HUES6 (cell line): Measurements from ENCODE around the gene SEZ6L.
A peak's percentile ranks its signal among the peaks of the same experiment; 100 is the strongest.

Experiments
- H3K27ac ChIP-seq: 2 replicates; pipeline ENCODE4 v1.7.0; 2013; ENCODE audit warnings: low read depth, mild to moderate bottlenecking, low read length, inconsistent platforms
- H3K27me3 ChIP-seq: 2 replicates; pipeline ENCODE4 v1.6.1; 2013; ENCODE audit warnings: low read length; ENCODE audit not compliant: control insufficient read depth, insufficient read depth
- H3K36me3 ChIP-seq: 2 replicates; pipeline ENCODE4 v1.6.1; 2013; ENCODE audit warnings: low read length; ENCODE audit not compliant: control insufficient read depth, insufficient read depth
- H3K4me1 ChIP-seq: 2 replicates; pipeline ENCODE4 v1.6.1; 2013; ENCODE audit warnings: low read length; ENCODE audit not compliant: control insufficient read depth, insufficient read depth
- H3K4me3 ChIP-seq: 2 replicates; pipeline ENCODE4 v1.5.1; 2013; ENCODE audit warnings: low read depth, low read length
- H3K9ac ChIP-seq: one replicate; pipeline ENCODE4 v1.6.1; 2013; ENCODE audit warnings: mild to moderate bottlenecking, low read length
- H3K9me3 ChIP-seq: 2 replicates; pipeline ENCODE4 v1.6.1; 2013; ENCODE audit warnings: low read depth, low read length; ENCODE audit not compliant: control insufficient read depth, insufficient read depth

SEZ6L gene

GRCh38 chr22:26318975-26319374 lies 149.7 kb downstream of the SEZ6L start:
- Histone ChIP-seq H3K36me3 (no peaks in the 10 kb centered on the region), H3K9ac (no peak overlapping the region), H3K27me3 (no peaks in the 10 kb centered on the region), H3K27ac (no peak overlapping the region), H3K4me1 (peaks cover 12% of the 10 kb centered on the region; the same call in 1 of the 2 replicates), H3K9me3 (no peaks in the 10 kb centered on the region), H3K4me3 (no peak overlapping the region)

GRCh38 chr22:26320447-26320846 lies 151.2 kb downstream of the SEZ6L start:
- peaks cover 12% of the 10 kb centered on the region; the same call in 1 of the 2 replicates for H3K4me1 ChIP-seq
- no peaks in the 10 kb centered on the region for H3K36me3 ChIP-seq
- H3K4me3 ChIP-seq = no peak overlapping the region
- H3K27ac ChIP-seq = no peak overlapping the region
- no peak overlapping the region for H3K9ac ChIP-seq
- no peaks in the 10 kb centered on the region for H3K9me3 ChIP-seq
- no peaks in the 10 kb centered on the region for H3K27me3 ChIP-seq

GRCh38 chr22:26321469-26321913 lies 152.2 kb downstream of the SEZ6L start:
- Histone ChIP-seq H3K27ac (no peak overlapping the region), H3K9me3 (no peaks in the 10 kb centered on the region), H3K9ac (no peak overlapping the region), H3K36me3 (no peaks in the 10 kb centered on the region), H3K4me1 (peaks cover 12% of the 10 kb centered on the region; the same call in 1 of the 2 replicates), H3K27me3 (no peaks in the 10 kb centered on the region), H3K4me3 (no peak overlapping the region)

- no peak overlapping the region for H3K4me3 ChIP-seq
- no peak overlapping the region for H3K27ac ChIP-seq
- peaks cover 12% of the 10 kb centered on the region; the same call in 1 of the 2 replicates for H3K4me1 ChIP-seq
- H3K9me3 ChIP-seq = no peaks in the 10 kb centered on the region
- H3K9ac ChIP-seq = peak overlapping the region; percentile 39
- H3K36me3 ChIP-seq = no peaks in the 10 kb centered on the region
- no peaks in the 10 kb centered on the region for H3K27me3 ChIP-seq
Measured at GRCh38 chr22:26322179-26322905, 153.1 kb downstream of the SEZ6L start.

- Histone ChIP-seq H3K4me3 (no peak overlapping the region), H3K4me1 (peaks cover 12% of the 10 kb centered on the region; the same call in 1 of the 2 replicates), H3K27ac (no peak overlapping the region), H3K9ac (no peak overlapping the region), H3K27me3 (no peaks in the 10 kb centered on the region), H3K9me3 (no peaks in the 10 kb centered on the region), H3K36me3 (no peaks in the 10 kb centered on the region)
Measured at GRCh38 chr22:26323013-26323412, 153.8 kb downstream of the SEZ6L start.

- Histone ChIP-seq H3K27me3 (no peaks in the 10 kb centered on the region), H3K9ac (no peak overlapping the region), H3K4me3 (no peak overlapping the region), H3K36me3 (no peaks in the 10 kb centered on the region), H3K9me3 (no peaks in the 10 kb centered on the region), H3K27ac (no peak overlapping the region), H3K4me1 (peaks cover 12% of the 10 kb centered on the region; the same call in 1 of the 2 replicates)
Measured at GRCh38 chr22:26324150-26324549, 154.9 kb downstream of the SEZ6L start.

GRCh38 chr22:26325641-26326040 lies 156.4 kb downstream of the SEZ6L start:
- Histone ChIP-seq H3K36me3 (no peaks in the 10 kb centered on the region), H3K27me3 (no peaks in the 10 kb centered on the region), H3K4me1 (peaks cover 12% of the 10 kb centered on the region; the same call in 1 of the 2 replicates), H3K27ac (no peak overlapping the region), H3K4me3 (no peak overlapping the region), H3K9ac (no peak overlapping the region), H3K9me3 (no peaks in the 10 kb centered on the region)

- H3K27ac ChIP-seq = no peak overlapping the region
- no peak overlapping the region for H3K9ac ChIP-seq
- no peaks in the 10 kb centered on the region for H3K27me3 ChIP-seq
- no peaks in the 10 kb centered on the region for H3K36me3 ChIP-seq
- H3K4me3 ChIP-seq = no peak overlapping the region
- H3K9me3 ChIP-seq = no peaks in the 10 kb centered on the region
- peaks cover 7% of the 10 kb centered on the region; the same call in 1 of the 2 replicates for H3K4me1 ChIP-seq
Measured at GRCh38 chr22:26326803-26327202, 157.5 kb downstream of the SEZ6L start.

GRCh38 chr22:26327306-26327705 lies 158.0 kb downstream of the SEZ6L start:
- no peaks in the 10 kb centered on the region for H3K9me3 ChIP-seq
- no peak overlapping the region for H3K9ac ChIP-seq
- H3K27me3 ChIP-seq = no peaks in the 10 kb centered on the region
- H3K4me1 ChIP-seq = peaks cover 2% of the 10 kb centered on the region; the same call in 1 of the 2 replicates
- no peaks in the 10 kb centered on the region for H3K36me3 ChIP-seq
- H3K4me3 ChIP-seq = no peak overlapping the region
- H3K27ac ChIP-seq = no peak overlapping the region

- Histone ChIP-seq H3K27me3 (peaks cover 4% of the 10 kb centered on the region; the same call in 1 of the 2 replicates), H3K9me3 (no peaks in the 10 kb centered on the region), H3K9ac (no peak overlapping the region), H3K27ac (no peak overlapping the region), H3K4me3 (no peak overlapping the region), H3K36me3 (no peaks in the 10 kb centered on the region), H3K4me1 (no peaks in the 10 kb centered on the region)
Measured at GRCh38 chr22:26328221-26328620, 159.0 kb downstream of the SEZ6L start.

- Histone ChIP-seq H3K9me3 (no peaks in the 10 kb centered on the region), H3K9ac (no peak overlapping the region), H3K36me3 (no peaks in the 10 kb centered on the region), H3K4me3 (no peak overlapping the region), H3K27me3 (peaks cover 33% of the 10 kb centered on the region), H3K27ac (no peak overlapping the region), H3K4me1 (no peaks in the 10 kb centered on the region)
Measured at GRCh38 chr22:26330971-26331625, 161.8 kb downstream of the SEZ6L start.
